GM04503 (cell line): ENCODE results near the gene MTFP1.
"Not testable (repeated sequence)": the region's sequence is repeated elsewhere in the genome, so short reads cannot be mapped to it uniquely, and the experiment has no call there.

Experiments
- DNase-seq: peaks from one replicate; pipeline ENCODE4 v3.0.0-alpha.2; 2012; ENCODE audit warnings: low read depth

MTFP1 gene, protein sequence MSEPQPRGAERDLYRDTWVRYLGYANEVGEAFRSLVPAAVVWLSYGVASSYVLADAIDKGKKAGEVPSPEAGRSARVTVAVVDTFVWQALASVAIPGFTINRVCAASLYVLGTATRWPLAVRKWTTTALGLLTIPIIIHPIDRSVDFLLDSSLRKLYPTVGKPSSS

DNA sequence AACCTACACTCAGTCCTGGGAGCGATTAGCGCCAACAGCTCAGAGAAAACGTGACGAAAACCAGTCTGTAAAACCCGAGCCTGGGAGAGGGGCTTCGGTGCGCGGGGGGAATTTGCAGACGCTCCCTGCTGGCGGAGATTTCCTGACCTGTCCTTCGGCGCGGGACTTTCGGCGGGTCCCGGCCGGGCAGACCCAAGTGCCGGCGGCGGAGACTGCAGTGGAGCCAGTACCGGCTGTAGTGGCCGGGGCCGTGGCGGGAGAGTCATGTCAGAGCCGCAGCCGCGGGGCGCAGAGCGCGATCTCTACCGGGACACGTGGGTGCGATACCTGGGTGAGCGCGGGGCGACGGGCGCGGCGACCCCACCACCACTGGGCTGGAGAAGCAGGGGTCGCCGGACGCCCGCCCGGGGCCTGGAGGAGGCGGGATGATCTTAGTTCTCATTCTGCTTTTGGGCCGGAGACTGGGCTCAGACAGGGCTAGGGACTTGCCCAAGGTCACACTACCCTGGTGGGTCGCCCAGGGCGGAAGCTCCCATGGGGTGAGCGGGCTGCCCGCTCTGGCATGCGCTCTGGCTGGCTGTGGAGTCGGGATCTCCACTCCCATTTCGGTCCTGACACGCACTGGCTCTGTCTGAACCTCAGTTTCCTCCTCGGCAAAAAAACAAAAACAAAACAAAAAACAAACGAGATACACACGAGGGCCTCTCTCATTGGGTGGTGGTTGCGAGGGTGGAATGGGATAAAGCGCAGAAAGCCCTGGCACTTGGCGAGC is at the start of gene MTFP1:
Gene MTFP1 (plus strand): TSS at position 153 of the 772 bp plus-strand sequence. CDS start 112 bp downstream, at position 265.
- DNase-seq, result no peak

DNA sequence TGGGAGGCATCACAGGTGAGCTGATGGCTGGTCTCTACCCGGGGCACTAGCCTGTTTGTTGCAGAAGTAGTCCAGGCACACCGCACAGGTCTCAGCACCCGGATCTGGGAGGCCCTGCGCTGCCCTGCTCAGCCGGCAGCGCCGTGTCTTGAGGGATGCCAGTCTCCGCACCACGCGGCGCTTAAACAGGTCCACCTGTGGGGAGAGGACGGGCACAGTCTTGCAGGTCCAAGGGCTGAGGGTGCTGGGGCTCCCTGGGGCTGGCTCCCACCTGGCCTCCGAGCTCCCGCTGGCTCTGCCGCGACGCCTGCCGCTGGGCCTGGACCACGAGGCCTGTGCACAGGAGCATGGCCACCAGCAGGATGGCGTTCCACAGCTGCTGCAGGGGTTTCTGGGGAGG is 45.6 kb upstream of the MTFP1 start:
- DNase-seq, result no peak

DNA sequence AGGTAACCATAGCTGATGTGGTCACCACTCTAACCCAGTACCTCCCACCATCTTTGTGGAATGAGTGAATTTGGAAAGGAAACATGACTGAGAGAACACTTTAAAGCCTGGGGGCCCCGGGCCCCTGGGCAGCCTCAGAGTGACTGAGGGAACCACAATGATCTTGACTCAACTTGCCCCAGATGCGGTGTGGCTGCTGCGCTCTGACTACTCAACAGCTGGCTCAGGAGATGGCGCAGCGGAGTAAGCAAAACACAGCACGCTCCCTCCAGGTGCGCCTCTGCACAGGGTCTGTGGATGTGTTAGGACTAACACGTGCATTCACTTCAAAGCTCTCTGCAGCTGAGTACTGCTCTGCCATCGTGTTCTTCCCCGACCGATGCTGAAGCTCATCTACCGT is 44.3 kb upstream of the MTFP1 start:
- DNase-seq, result no peak

DNA sequence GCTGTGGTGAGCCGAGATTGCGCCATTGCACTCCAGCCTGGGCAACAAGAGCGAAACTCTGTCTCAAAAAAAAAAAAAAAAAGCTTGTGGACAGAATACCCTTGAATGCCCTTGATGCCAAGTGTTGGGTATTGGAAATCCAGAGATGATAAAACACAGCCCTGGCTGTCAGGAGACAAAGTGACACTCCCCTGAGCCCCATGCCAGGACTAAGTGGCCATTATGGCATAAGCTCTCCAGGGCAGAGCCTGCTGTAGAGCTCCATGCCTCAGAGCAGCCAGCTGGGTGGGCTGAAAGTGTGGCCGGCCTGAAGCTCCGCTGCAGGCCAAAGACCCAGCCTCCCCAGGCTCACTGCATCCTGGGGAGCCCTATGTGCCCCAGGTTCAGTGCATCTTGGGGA is 43.2 kb upstream of the MTFP1 start:
- no peak for DNase-seq

DNA sequence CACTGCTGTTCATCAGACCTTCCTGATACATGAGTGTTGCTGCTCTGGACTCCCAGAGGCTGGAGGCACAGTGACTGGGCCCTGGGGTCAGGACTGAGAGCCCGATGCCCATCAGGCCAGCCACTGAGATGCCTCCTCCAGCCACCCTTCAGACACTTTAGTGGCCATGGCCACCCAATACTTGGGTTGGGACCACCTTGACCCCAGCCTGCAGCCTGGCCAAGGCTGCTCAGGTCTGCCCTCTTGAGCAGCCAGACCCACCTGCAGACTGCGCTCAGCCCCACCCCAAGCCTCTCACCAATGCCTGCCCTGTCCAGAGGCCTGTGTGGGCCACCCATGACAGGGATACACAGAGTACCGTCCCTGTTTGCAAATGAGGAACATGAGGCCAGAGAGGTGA is 42.5 kb upstream of the MTFP1 start:
- DNase-seq, result no peak

DNA sequence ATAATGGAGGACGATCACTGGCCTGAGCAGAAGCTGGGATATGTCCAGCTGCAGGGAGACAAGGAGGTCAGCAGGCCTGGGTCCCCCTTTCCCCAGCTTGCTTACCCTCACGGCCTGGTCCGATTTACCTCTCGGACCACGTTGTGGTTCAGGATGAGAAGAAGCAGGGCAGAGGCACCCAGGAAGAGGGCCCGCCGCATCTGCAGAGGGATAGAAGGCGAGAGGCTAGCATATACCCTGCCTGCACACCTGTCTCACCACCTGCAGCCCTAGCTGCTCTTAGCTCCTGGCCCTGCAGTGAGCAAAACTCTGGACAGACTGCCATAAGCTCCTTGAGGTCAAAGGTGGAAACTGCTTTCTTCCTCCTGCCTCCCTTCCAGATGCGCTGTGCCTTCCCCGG is 39.6 kb upstream of the MTFP1 start:
- no peak for DNase-seq

DNA sequence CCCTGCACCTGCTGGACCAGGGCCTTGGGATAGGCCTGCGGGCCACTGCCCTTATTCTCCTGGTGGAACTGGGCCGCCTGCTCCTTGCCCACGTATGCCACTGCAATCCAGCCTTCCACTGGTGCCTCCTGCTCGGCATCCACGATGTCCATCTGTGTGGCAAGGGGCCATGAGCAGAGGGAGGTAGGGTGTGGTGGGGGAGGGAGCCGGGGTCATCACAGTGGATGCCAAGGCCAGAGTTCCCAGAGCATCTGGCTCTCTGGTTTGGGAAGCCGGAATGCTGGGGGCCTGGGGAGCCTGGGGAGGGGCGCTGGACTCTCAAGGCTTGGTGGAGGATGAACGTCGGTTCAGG is 39.0 kb upstream of the MTFP1 start:
- DNase-seq, result no peak

DNA sequence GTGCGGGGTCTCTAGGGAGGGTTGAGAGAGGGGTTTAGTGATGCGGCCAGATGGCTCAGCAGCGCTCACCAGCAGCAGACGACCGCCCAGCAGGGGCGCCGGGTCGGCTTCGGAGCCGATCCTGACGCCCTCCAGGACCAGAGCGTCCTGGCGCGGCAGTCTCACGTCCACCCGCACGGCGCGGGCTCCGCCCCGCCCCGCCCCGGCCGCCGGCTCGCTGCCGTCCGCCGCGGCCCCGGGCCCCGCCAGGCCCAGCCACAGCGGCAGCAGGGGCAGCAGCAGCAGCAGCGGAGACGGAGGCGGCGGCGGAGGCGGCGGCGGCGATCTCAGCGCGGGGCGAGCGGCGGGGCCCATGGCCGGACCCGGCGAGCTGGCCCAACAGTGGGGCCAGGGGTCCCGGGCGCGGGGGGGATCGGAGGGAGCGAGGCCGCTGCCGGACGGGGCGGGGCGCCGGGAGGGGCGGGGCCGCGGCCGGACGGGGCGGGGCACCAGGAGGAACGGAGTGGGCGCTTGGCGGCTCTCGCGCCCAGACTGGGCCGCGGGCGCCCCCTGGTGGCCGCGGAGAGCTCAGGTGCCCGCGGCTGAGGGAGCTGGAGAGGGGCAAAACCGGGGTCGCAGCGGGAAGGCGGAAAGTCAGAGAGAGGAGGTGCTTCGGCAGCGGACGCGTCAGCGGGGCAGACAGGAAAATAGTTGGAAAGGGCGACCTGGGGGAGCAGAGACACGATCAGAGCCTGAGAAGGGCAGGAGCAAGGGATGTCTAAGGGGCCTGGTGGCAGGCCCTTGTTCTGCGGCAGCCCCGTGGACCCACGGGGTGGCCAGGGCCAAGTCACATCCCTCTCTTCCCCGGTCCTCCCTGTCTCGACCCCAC is 38.4 kb upstream of the MTFP1 start, which contains the start of gene RNF215:
Gene RNF215 (minus strand): TSS at position 452 of the 868 bp plus-strand sequence. CDS start 98 bp downstream, at position 354.
- no peak for DNase-seq

DNA sequence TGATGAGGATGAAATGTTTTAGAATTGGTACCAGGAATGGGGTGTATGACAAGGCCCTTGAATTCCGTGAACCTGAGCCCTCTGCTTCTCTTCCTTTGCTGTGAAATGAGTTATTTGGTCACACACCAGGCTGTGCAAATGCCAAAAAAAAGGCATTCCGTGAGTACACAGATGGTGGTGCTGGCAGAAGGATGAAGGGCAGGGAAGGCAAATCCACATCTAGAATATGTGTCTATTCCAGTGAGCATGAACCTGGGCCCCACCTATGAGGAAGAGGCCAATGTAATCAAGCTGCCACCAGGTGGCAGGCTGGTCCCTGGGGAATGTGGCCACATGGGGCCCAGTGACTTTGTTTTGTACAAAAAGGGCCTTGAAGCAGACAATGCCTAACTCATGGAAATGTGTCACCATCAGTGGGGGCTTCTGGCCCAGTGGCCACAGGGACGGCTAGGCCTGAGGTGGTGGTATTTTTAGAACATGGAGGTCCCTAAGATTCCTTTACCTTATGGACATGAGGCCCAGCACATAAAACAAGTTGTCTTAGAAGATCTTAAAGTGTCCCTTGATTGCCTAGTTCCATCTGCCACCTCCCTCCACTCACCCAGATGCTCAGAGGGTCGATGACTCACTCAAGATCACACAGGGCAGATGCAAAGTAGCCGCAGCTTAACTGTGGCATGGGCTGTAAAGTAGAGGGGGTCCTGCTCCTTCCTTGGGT is 34.4 kb upstream of the MTFP1 start:
- no peak for DNase-seq

DNA sequence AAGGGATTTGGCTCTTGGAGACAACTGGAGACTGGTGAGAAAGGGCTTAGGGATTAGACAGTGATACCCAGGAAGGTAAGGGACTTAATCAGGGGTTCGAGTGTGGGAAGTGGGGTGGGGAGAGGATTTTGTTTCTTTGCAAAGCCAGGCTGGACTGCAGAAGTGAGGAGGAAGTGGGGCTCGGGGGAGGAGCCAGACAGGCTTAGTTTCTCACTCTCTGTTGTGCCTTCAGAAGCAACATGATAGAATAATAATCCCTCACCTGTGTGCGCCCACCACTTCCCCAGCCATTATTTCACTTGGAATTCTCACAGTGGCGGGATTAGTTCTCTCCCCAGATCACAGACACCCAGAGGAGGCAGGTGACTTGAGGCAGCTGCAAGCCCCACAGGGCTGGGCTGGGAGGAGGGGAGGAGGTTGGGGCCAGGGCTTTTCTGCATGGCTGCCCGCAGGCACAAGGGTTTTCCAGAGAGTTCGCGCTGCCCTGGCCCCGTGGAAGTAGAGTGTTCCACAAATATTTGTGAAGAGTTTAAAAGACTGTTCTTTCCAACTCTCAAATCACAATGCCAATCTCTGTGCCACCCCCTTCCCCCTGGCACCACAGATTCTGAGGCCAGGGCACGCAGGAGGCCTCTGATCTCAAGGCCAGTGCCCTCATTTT is 32.8 kb upstream of the MTFP1 start:
- DNase-seq, result no peak

DNA sequence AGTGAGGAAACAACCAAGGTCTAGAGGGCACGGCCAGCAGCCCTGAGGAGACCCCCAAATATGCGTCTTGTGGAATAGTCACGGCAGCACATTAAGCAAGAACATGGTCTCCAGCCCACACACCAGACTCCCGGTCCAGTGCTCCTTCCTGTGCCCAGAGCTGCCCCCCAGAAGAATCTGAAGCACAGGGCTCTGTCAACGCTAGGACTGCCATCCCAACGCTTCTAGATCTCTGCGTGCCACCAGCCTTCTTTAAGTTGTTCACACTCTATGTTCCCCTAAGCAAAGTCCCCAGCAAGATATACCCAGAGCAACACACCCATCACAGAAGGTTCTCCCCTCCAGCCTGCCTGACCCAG is 32.3 kb upstream of the MTFP1 start:
- no peak for DNase-seq

DNA sequence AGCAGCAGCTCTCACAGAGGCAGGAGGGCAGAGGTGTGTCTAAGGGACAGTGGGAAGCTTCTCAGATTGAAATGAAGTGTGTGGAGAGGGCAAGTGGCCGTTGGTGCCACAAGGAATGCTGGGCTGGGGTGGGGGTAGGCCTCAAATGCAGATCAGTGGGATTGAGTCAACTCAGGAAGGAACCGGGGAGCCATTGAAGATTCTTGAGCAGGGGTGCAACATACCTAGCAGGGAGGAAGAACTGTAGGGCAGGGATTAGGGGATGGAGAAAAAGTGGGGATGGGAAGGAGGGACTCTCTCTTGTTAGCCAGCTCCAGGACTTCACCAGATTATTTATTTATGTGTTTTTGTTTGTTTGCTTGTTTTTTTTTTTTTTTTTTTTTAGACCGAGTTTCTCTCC is 31.7 kb upstream of the MTFP1 start:
- DNase-seq, result no peak

DNA sequence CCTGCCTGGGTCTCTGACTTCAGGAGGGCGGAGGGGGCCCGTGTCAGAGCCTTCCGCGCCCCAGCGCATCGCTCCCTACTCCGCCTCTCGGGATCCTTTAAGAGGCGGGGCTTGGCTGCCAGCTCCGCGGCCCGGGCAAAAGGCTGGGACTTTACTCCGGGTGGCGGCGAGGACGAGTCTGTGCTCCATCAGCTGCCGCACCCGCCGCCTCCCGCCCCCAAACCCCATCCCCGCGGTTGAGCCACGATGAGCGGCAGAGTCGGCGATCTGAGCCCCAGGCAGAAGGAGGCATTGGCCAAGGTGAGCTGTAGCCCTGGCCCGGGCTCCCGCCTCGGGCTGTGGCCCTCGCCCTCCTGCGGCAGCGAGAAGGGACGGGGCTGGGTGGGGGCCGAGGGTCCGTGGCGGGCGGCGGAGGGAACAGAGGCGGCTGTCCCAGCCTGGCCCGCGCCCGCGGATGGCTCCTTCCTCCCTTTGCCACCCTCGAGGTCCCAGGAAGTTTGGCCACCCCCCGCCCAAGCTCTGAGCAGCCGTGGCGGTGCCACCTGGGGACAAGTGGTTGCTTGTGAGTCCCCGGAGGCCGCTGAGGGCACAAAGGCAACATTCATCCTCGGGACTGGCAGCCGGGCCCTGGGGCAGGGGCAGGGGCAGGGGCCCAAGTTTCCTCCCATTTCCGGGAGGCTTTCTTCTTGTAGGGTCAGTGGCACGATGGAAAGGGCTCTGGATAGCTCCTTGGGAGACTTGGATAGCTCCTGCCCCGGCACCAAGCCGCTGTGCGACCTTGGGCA is 28.5 kb upstream of the MTFP1 start, which contains the start of gene SEC14L2:
Gene SEC14L2 (plus strand): TSS at position 148 of the 785 bp plus-strand sequence. CDS start 99 bp downstream, at position 247.
- DNase-seq, result no peak

DNA sequence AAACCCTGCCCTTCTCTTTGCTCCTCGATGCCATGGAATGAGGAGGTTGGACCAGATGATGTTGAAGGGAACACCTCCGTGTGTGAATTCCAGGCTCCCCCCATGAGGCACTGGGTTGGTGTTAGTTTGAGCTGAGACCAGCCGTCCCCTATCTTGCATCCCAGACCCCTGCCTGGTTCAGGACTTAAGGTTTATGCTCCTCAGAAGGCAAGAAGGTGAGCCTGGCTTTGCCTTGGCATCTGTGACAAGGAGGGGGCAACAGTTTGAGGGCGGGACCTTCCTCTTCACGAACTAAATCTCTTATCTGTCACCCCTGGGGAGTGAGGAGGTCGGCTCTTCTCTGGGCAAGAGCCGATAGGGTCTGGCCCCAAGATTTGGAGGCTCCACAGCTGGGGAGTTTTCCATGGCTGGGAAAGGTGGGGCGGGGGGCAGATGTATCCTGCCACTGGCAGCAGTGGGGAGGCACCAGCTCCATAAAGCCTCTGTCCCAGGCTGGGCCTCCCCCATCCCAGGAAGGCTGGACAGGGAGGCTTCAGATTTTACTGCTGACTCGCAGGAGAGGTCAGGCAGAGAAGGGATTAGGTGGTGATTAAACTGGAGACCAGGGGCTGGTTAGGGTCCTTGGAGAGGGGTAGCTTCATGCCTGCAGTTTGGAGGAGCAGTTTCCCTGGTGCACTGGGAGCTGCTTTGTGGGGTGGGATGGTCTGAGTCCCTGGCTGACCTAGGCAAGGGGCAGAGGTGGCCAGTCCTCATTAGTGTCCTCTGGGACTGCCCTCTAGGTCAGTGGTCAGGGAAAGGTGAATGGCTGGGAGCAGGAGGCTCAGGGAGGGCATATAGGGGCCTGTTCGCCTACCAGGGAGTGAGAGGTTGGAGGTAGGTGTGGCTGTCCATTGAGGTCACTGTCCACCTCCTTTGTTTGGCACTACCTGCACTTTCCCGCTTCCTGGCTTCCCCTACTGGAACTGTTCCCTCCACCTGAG is 27.6 kb upstream of the MTFP1 start:
- no peak for DNase-seq

DNA sequence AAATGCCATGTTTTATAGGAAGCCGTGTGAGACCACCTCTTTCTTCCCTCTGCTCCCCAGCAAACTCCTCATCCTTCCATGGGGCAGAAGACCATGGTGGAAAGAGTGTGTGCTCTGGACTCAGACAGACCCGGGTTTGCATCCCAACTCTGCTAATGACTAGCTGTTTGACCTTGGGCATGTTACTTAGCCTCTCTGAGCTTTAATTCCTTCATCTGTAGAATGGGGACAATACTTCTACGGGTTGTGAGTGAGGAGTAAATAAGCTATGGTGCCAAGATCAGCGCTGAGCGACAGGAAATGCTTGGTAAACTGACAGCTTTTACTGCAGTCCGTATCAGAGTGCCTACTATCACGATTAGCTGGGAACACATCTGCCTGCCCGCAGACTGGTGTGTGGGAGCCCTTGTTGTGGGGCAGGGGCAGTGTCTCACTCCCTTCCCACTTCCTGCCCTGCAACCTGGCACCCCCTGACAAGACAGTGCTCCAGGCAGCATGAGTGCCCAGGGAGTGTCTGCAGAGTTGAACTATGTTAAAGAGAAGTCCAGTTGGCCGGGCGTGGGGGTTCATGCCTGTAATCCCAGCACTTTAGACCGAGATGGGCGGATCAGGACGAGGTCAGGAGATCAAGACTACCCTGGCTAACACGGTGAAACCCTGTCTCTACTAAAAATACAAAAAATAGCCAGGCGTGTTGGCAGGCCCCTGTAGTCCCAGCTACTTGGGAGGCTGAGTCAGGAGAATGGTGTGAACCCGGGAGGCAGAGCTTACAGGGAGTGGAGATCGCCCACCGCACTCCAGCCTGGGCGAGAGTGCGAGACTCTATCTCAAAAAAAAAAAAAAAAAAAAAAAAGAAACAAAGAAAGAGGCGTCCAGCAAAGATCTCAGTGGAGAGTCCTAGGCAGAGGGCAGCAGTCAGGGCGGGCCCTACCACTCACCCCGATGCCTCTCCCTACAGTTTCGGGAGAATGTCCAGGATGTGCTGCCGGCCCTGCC is 26.6 kb upstream of the MTFP1 start:
- DNase-seq, result no peak

DNA sequence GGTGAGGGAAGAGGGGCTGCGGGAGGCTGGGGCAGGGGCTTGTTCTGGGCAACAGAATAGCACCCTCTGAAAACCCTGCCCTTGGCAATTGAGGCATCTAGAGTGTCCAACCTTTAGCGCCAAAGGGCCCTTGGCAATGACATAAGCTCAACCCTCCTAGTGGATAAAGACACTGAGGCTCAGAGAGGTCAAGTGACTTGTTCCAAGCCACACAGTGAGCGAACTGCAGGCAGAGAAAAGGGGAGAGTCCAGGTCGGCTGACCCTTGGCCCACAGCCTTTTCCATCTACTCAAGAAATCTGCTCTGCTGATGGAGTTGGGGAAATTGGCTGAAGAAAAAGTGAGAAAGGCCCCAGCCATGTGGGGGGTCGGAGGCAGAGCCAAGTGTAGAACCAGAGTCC is 25.9 kb upstream of the MTFP1 start:
- no peak for DNase-seq

DNA sequence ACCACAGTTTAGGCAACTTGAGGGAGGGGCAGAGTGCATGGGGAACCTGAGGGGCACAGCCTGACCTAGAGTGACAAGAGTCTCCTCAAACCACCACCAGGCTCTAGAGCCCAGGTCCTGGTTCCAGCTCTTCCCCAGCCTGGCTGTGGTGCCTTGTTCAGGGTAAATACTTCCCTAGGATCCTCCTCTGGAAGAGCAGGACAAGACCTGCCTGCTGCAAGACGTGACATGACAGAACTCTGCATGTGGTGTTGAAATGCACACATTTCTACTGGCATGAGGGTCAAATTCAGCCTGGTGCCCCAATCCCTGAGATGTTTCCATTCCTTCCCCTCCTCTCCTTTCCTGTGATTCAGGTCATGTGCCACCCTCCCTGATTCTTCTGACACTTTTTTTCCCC is 25.4 kb upstream of the MTFP1 start:
- DNase-seq, result no peak

DNA sequence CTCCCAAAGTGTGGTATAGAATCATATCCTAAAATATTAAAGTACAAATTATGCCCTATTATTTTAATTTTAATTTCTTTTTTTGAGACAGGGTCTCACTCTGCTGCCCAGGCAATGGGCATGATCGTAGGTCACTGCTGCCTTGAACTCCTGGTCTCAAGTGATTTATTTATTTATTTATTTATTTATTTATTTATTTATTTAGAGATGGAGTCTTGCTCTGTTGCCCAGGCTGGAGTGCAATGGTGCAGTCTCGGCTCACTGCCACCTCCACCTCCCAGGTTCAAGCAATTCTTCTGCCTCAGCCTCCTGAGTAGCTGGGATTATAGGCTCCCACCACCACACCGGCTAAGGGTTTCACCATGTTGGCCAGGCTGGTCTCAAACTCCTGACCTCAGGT is 24.5 kb upstream of the MTFP1 start:
- DNase-seq, result not testable (repeated sequence)
